COLO668 (cell line): ENCODE measurements around the gene SHFL.

Experiments
- DNase-seq: peaks from one replicate; lab custom pipeline; 2025; ENCODE audit not compliant: unreplicated experiment; lab: John Stamatoyannopoulos, UW

The SHFL gene

DNA sequence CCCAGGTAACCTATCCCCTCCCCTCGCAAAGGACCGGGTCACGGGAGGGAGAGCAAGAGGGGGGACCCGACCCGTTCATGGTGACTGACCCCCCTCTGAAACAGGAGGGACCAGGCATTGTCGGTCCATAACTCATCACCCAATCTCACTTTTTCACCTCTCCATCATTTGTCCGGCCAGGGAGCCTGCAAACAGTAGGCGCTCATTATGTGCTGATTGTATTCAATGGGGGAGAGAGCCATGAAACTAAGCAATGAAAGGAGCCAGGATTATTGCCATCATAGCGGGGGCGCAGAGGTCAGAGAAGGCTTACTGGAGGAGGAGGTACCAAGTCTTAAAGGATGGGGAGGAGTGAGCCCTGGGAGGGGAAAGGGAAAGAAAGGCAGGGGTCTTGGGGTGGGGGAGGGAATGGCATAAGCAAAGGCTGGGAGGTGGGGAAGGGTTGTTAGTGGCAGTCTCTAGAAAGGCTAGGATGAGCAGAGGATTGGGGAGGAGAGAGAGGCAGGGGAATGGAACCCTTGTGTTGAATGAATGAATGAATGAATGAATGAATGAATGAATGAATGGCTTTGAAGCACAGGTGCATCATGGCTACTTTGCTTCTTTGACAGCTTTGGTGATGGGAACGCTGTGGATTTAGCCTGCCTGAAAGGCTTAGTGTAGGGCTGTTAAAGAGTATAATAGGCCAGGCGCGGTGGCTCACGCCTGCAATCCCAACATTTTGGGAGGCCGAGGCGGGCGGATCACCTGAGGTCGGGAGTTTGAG, 1.4 kb downstream of the SHFL start:
- DNase-seq = no peak

DNA sequence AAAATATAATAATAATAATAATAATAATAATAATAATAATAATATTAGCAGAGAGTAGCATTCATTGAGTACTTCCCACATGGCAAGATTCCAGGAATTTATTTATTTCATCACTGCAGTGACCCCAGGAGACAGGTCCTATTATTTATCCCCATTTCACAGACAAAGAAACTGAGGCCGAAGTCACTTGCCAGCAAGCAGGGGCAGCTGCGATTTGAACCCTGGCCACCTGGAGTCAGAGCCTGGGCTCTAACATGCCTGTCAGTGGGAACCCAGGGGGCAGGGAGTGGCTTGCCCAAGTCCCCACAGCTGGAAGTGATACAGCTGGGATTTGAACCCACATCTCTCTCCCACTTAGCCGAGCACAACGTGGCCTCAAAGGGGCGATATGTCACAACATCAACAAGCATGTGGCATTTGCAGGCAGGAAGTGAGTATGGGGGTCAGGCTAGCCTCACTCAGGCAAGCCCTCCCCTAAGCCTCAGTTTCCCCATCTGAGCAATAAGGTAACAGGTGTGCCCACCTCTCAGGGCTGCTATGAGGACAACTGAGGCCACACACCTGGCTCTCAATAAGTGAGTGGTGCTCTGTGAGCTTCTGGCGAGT, 2.9 kb downstream of the SHFL start:
- DNase-seq = no peak

DNA sequence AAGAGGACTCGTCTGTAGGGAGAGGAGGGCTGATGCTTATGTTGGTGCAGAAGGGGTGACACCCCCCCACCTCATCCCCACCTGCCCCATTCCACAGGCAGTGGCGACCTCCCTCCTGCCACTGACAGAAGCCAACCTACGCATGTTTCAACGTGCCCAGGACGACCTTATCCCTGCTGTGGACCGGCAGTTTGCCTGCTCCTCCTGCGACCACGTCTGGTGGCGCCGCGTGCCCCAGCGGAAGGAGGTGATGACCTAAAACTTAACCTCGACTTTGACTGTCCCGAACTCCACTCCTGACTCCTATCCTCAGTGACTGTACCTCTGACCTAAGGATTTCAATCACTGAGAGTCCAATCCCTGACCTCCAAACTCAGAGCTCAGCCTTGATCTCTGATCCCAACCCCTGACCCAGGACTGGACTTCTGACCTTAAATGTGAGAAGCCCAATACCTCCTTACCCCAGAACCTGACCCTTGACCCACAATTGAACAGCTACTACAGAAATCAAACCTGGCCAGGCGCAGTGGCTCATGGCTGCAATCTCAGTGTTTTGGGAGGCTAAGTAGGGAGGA, 3.8 kb downstream of the SHFL start:
- DNase-seq = no peak

GRCh38 chr19:10091370-10091687, 5.2 kb downstream of the SHFL start:
- DNase-seq = no peak

GRCh38 chr19:10091895-10092641, 6.0 kb downstream of the SHFL start:
- DNase-seq = no peak

GRCh38 chr19:10092648-10093294, 6.7 kb downstream of the SHFL start:
- DNase-seq = no peak

GRCh38 chr19:10093295-10094186, 7.4 kb downstream of the SHFL start:
- no peak for DNase-seq

- no peak for DNase-seq
These were observed 9.5 kb downstream of the SHFL start for GRCh38 chr19:10095622-10095947.

DNA sequence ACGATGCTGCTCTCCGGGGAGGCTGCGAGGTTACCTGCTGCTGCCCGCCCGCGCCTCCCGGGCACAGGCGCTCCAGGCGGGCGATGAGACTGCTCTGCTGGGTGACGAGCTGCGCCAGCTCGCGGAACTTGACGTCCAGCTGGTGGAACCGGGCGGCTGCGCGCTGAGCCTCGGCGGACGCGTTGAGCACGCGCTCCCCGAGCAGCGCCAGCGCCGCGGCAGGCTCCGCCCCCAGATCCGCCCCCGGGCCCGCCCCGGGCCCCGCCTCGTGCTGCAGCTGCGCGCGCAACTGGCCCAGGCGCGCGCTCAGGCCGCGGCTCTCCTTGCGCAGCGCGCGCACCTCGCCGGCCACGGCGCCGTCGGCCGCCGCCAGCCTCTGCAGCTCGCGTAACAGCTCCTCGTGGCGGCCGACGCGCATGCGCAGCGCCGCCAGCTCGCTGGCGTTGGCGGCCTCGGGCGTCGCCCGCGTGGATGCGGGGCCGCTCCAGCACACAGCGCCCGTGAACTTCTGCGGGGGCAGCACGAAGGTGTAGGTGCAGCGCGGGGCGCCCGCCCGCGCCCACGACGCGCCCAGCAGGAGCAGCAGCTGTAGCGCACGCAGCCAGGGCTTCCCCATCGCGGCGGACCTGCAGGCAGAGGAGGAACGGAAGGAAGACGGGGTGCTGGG, 10.0 kb downstream of the SHFL start:
- DNase-seq = peak; percentile 96

DNA sequence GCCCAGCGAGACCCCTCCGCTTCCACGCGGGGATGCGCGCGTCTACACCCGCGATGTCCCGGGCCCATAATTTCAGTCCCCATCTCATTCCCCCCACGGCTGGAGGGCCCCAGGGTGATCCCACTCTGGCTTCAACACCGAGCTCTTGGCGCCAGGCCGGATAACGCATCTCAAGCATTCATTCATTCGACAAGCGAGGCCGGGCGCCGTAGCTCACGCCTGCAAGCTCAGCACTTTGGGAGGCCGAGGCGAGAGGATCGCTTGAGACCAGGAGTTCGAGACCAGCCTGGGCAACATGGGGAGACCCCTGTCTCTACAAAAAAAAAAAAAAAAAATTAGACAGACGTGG, 10.5 kb downstream of the SHFL start:
- peak; percentile 60 for DNase-seq

DNA sequence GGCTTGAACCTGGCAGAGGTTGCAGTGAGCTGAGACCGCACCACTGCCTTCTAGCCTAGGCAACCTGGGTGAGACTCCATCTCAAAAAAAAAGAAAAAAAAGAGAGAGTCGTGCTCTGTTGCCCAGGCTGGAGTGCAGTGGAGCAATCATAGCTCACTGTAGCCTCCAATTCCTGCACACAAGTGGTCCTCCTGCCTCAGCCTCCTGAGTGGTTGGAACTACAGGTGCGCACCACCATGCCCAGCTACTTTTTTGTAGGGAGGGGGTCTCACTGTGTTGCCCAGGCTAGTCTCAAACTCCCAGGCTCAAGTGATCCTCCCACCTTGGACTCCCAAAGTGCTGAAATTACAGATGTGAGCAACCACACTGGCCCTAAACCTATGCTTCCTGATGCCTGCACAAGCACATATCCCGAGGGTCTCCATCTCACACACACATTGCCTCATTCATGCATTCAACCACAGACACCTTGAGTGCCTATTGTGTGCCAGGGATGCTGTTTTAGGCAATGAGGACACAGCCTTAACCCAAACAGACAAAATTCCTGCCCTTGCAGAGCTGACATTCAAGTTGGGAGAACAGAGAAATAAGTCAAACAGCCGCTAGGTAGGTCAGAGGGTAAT, 14.2 kb downstream of the SHFL start:
- no peak for DNase-seq

DNA sequence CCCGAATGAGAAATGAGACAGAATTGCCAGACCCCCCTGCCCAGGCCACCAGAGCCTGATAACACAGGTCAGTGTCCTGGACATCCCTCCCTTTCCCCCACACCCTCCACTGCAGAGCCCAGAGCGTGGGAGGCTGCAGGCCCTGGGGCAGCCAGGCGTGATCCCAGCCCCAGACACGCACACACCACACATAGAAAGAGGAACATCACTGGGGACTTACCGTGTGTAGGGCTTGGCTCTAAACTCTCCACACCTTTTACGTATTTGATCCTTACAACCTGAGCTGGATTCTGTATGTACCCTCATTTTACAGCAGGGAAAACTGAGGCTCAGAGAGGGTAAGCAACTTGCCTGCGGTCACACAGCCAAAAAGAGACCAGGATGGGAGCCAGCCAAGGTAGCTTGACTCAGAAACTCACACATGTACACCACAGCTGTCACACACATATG, 16.7 kb downstream of the SHFL start:
- no peak for DNase-seq

GRCh38 chr19:10104130-10104513, 18.0 kb downstream of the SHFL start:
- DNase-seq = no peak

DNA sequence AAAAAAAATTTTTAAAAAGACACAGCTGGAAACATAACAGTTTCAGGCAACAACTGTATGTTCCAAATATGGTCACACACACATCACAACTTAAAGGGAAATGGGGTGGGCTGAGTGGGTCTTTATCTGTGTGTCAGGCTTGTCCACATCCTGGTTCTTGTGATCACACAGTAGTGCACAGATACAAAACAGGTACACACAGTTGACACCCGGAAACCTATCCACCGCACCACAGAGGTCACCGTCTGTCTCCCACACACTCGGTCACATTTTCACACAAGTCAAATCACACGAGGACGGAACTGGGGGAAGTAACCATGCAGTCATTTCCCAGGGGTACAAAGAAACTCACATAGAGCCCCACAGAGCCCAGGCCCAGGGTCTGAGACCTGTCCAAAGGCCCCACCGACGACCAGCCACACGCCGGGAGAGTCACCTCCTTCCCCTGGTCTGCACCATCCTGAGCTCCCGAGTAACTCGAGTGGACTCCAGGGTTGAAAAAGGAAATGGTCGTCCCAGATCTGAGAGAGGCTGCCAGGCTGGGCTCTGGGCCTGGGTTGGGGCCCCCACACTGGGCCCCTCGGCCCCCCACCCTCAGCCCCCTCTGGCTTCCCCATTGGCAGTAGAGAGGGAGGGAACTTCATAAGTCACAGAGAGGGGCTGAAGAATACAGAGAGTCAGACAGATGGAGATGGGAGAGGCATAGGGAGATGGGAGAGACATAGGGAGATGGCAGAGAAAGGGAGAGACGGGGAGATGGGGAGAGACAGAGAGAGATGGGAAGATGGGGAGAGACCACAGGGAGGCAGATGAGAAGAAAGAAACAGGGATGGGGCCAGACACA, 18.8 kb downstream of the SHFL start:
- DNase-seq = no peak

DNA sequence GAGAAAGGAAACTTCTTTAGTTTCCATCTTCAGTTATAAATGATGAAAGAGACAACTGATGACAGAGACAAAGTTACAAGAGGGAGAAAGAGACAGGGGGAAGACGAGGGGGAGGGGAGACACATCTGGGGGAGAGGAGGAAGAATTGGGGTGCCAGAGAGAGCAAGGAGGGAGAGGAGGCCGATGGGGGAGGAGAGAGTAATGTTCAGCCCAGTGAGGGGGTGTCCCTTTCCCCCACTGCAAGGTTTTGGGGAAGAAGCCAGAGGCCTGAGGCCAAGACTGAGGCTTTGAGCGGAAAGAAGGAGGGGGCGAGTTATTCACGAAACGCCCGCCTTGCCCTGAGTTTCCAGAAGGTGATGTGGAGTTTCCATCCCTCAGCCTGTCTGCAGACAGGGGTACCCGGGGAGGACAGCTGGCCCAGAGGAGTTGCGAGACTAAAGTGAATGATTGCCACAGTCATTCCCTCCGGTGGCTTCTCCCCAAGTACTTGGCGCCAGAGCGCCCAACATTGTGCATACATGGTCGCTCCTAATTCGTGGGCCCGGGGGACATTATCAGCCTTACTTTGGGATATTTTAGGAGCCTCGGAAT, 19.5 kb downstream of the SHFL start:
- DNase-seq = no peak

GRCh38 chr19:10106100-10106936, 20.2 kb downstream of the SHFL start, which contains the start of gene PPAN:
Gene PPAN (plus strand): TSS chr19:10106362. CDS start chr19:10106395, 33 bp downstream.
- DNase-seq = peak; percentile 98

DNA sequence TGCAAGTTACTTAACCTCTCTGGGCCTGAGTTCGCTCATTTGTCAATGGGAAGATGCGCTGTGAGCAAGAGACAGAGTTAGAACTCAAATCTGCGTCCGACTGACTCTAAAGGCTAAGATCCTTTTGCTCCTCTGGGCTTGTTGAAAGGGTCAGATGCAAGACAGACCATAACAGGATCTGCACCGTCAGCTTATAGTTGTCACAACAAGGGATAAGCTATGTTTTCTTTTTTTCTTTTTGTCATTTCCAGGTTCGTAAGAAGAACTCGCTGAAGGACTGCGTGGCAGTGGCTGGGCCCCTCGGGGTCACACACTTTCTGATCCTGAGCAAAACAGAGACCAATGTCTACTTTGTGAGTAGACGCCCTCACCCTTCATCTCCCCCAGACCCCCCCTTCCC, 21.1 kb downstream of the SHFL start:
- DNase-seq = no peak
